Esophagus muscularis mucosa (tissue), 4 donors: Measurements from ENCODE around the gene NDUFAF2.

Experiments used
- CTCF ChIP-seq, 3 experiments: fragments of 200-600 bp in 2 of 3; fragments of 450-650 bp in 1 of 3; sonication (generic) in 2 of 3; IDR thresholded peaks; one replicate each; pipeline ENCODE4 v1.5.1; 2017 to 2019; ENCODE audit warnings: antibody characterized with exemption in 3 of 3, mild to moderate bottlenecking in 2 of 3, moderate library complexity in 1 of 3
- EP300 ChIP-seq: sonication (generic); formaldehyde crosslinking; IDR thresholded peaks from one replicate; pipeline ENCODE4 v1.6.1; 2017; ENCODE audit warnings: antibody characterized with exemption
- POLR2A ChIP-seq: fragments of 450-650 bp; IDR thresholded peaks from one replicate; pipeline ENCODE4 v1.6.1; 2017; ENCODE audit warnings: antibody characterized with exemption, moderate library complexity, mild to moderate bottlenecking, low read depth
- POLR2AphosphoS5 ChIP-seq, 2 donors: sonication (generic); formaldehyde crosslinking; IDR thresholded peaks; one replicate each; pipeline ENCODE4 v1.6.1; 2017; ENCODE audit warnings: antibody characterized with exemption in 2 of 2

DNA sequence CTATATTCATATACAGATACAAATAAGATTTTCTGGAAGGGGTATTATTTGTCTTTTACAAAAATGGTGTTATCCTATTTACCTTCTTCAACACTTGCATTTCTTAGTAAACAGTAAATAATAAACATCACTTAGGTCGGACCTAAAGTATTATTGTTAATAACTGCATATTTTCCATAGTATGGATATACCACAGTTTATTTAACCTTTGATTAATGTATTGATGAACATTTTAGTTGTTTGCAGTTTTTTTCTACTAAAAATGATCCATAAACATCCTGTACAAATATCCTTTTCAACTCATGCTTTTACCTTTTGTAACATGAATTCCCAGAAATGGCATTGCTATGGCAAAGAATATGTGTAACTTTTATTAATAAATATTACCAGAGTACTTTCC, 83.4 kb downstream of the NDUFAF2 start:
- no peak for TF ChIP-seq POLR2A
- no peak for TF ChIP-seq CTCF (IDR thresholded peaks at IDR 0.05)
- no peak for TF ChIP-seq EP300
- TF ChIP-seq POLR2AphosphoS5 (IDR thresholded peaks at IDR 0.05) = no peak
